ENCODE data around the gene SH3D19.

Gene SH3D19

GRCh38 chr4:151325111-151325948 lies at the start of gene SH3D19:
Gene SH3D19 (minus strand): TSS chr4:151325605. CDS start chr4:151325352, 253 bp downstream.
- H3K9ac ChIP-seq (ENCODE audit: low read length in 5 of 5) = peak within 1 kb of the TSS; percentile 29 to 75 (median 71)
- peaks cover 3 to 29% (median 24%) of the 10 kb centered on the region in 5 donors for H3K4me1 ChIP-seq (ENCODE audit: control insufficient read depth in 5 of 5, insufficient read depth in 5 of 5, low read length in 5 of 5)

GRCh38 chr4:151362404-151363164 lies 37.2 kb upstream of the SH3D19 start:
- no peaks in the 10 kb centered on the region for H3K36me3 ChIP-seq (ENCODE audit: control insufficient read depth in 5 of 5, insufficient read depth in 5 of 5, low read length in 5 of 5)
- no peaks in the 10 kb centered on the region for H3K27me3 ChIP-seq (ENCODE audit: control insufficient read depth in 5 of 5, insufficient read depth in 4 of 5, low read length in 5 of 5)
- peaks cover 0 to 3% (median 0%) of the 10 kb centered on the region in 5 donors for H3K4me1 ChIP-seq (ENCODE audit: control insufficient read depth in 5 of 5, insufficient read depth in 5 of 5, low read length in 5 of 5)
- no peaks in the 10 kb centered on the region for H3K9me3 ChIP-seq (ENCODE audit: control insufficient read depth in 5 of 5, low read length in 5 of 5)
- H3K4me3 ChIP-seq (ENCODE audit: low read depth in 1 of 5, low read length in 5 of 5) = no peak overlapping the region
- no peak overlapping the region for H3K9ac ChIP-seq (ENCODE audit: low read length in 5 of 5)
- no peak overlapping the region for H3K27ac ChIP-seq (ENCODE audit: low read depth, low read length)

More at GRCh38 chr4:151325111-151325948, at the start of gene SH3D19:
- no peaks in the 10 kb centered on the region for H3K9me3 ChIP-seq (ENCODE audit: control insufficient read depth in 5 of 5, low read length in 5 of 5)
- peak within 1 kb of the TSS; percentile 84 for H3K27ac ChIP-seq (ENCODE audit: low read depth, low read length)
- H3K4me3 ChIP-seq (ENCODE audit: low read depth in 1 of 5, low read length in 5 of 5) = peak within 1 kb of the TSS; percentile 63 to 88 (median 75)
- H3K27me3 ChIP-seq (ENCODE audit: control insufficient read depth in 5 of 5, insufficient read depth in 4 of 5, low read length in 5 of 5) = no peaks in the 10 kb centered on the region
- H3K36me3 ChIP-seq (ENCODE audit: control insufficient read depth in 5 of 5, insufficient read depth in 5 of 5, low read length in 5 of 5) = no peaks in the 10 kb centered on the region

GRCh38 chr4:151361966-151362365 lies 36.6 kb upstream of the SH3D19 start:
- Histone ChIP-seq H3K4me1 (ENCODE audit: control insufficient read depth in 5 of 5, insufficient read depth in 5 of 5, low read length in 5 of 5) (peaks cover 0 to 3% (median 0%) of the 10 kb centered on the region in 5 donors), H3K27ac (ENCODE audit: low read depth, low read length) (no peak overlapping the region), H3K27me3 (ENCODE audit: control insufficient read depth in 5 of 5, insufficient read depth in 4 of 5, low read length in 5 of 5) (no peaks in the 10 kb centered on the region), H3K4me3 (ENCODE audit: low read depth in 1 of 5, low read length in 5 of 5) (no peak overlapping the region), H3K9ac (ENCODE audit: low read length in 5 of 5) (no peak overlapping the region), H3K9me3 (ENCODE audit: control insufficient read depth in 5 of 5, low read length in 5 of 5) (no peaks in the 10 kb centered on the region), H3K36me3 (ENCODE audit: control insufficient read depth in 5 of 5, insufficient read depth in 5 of 5, low read length in 5 of 5) (no peaks in the 10 kb centered on the region)

GRCh38 chr4:151361126-151361525 lies 35.7 kb upstream of the SH3D19 start:
- H3K9me3 ChIP-seq (ENCODE audit: control insufficient read depth in 5 of 5, low read length in 5 of 5) = no peaks in the 10 kb centered on the region
- H3K9ac ChIP-seq (ENCODE audit: low read length in 5 of 5) = no peak overlapping the region
- no peaks in the 10 kb centered on the region for H3K27me3 ChIP-seq (ENCODE audit: control insufficient read depth in 5 of 5, insufficient read depth in 4 of 5, low read length in 5 of 5)
- H3K27ac ChIP-seq (ENCODE audit: low read depth, low read length) = no peak overlapping the region
- H3K36me3 ChIP-seq (ENCODE audit: control insufficient read depth in 5 of 5, insufficient read depth in 5 of 5, low read length in 5 of 5) = no peaks in the 10 kb centered on the region
- H3K4me1 ChIP-seq (ENCODE audit: control insufficient read depth in 5 of 5, insufficient read depth in 5 of 5, low read length in 5 of 5) = peaks cover 0 to 3% (median 0%) of the 10 kb centered on the region in 5 donors
- no peak overlapping the region for H3K4me3 ChIP-seq (ENCODE audit: low read depth in 1 of 5, low read length in 5 of 5)

- H3K36me3 ChIP-seq (ENCODE audit: control insufficient read depth in 5 of 5, insufficient read depth in 5 of 5, low read length in 5 of 5) = no peaks in the 10 kb centered on the region
- no peak overlapping the region for H3K9ac ChIP-seq (ENCODE audit: low read length in 5 of 5)
- H3K27me3 ChIP-seq (ENCODE audit: control insufficient read depth in 5 of 5, insufficient read depth in 4 of 5, low read length in 5 of 5) = no peaks in the 10 kb centered on the region
- no peaks in the 10 kb centered on the region for H3K9me3 ChIP-seq (ENCODE audit: control insufficient read depth in 5 of 5, low read length in 5 of 5)
- H3K27ac ChIP-seq (ENCODE audit: low read depth, low read length) = no peak overlapping the region
- H3K4me3 ChIP-seq (ENCODE audit: low read depth in 1 of 5, low read length in 5 of 5) = no peak overlapping the region
- H3K4me1 ChIP-seq (ENCODE audit: control insufficient read depth in 5 of 5, insufficient read depth in 5 of 5, low read length in 5 of 5) = peaks cover 0 to 3% (median 0%) of the 10 kb centered on the region in 5 donors
Measured at GRCh38 chr4:151359576-151359975, 34.2 kb upstream of the SH3D19 start.

- H3K27me3 ChIP-seq (ENCODE audit: control insufficient read depth in 5 of 5, insufficient read depth in 4 of 5, low read length in 5 of 5) = no peaks in the 10 kb centered on the region
- no peak overlapping the region for H3K4me3 ChIP-seq (ENCODE audit: low read depth in 1 of 5, low read length in 5 of 5)
- no peaks in the 10 kb centered on the region for H3K36me3 ChIP-seq (ENCODE audit: control insufficient read depth in 5 of 5, insufficient read depth in 5 of 5, low read length in 5 of 5)
- H3K27ac ChIP-seq (ENCODE audit: low read depth, low read length) = no peak overlapping the region
- H3K9ac ChIP-seq (ENCODE audit: low read length in 5 of 5) = peak overlapping the region in 1 of 5 donors; percentile 15
- H3K9me3 ChIP-seq (ENCODE audit: control insufficient read depth in 5 of 5, low read length in 5 of 5) = no peaks in the 10 kb centered on the region
- peaks cover 0 to 3% (median 0%) of the 10 kb centered on the region in 5 donors for H3K4me1 ChIP-seq (ENCODE audit: control insufficient read depth in 5 of 5, insufficient read depth in 5 of 5, low read length in 5 of 5)
Measured at GRCh38 chr4:151358266-151358665, 32.9 kb upstream of the SH3D19 start.

GRCh38 chr4:151356510-151356909 lies 31.1 kb upstream of the SH3D19 start:
- no peak overlapping the region for H3K27ac ChIP-seq (ENCODE audit: low read depth, low read length)
- H3K9me3 ChIP-seq (ENCODE audit: control insufficient read depth in 5 of 5, low read length in 5 of 5) = no peaks in the 10 kb centered on the region
- H3K4me3 ChIP-seq (ENCODE audit: low read depth in 1 of 5, low read length in 5 of 5) = no peak overlapping the region
- H3K27me3 ChIP-seq (ENCODE audit: control insufficient read depth in 5 of 5, insufficient read depth in 4 of 5, low read length in 5 of 5) = no peaks in the 10 kb centered on the region
- H3K9ac ChIP-seq (ENCODE audit: low read length in 5 of 5) = no peak overlapping the region
- H3K36me3 ChIP-seq (ENCODE audit: control insufficient read depth in 5 of 5, insufficient read depth in 5 of 5, low read length in 5 of 5) = no peaks in the 10 kb centered on the region
- H3K4me1 ChIP-seq (ENCODE audit: control insufficient read depth in 5 of 5, insufficient read depth in 5 of 5, low read length in 5 of 5) = no peaks in the 10 kb centered on the region

- Histone ChIP-seq H3K27me3 (ENCODE audit: control insufficient read depth in 5 of 5, insufficient read depth in 4 of 5, low read length in 5 of 5) (no peaks in the 10 kb centered on the region), H3K27ac (ENCODE audit: low read depth, low read length) (no peak overlapping the region), H3K9me3 (ENCODE audit: control insufficient read depth in 5 of 5, low read length in 5 of 5) (no peaks in the 10 kb centered on the region), H3K9ac (ENCODE audit: low read length in 5 of 5) (no peak overlapping the region), H3K36me3 (ENCODE audit: control insufficient read depth in 5 of 5, insufficient read depth in 5 of 5, low read length in 5 of 5) (no peaks in the 10 kb centered on the region), H3K4me1 (ENCODE audit: control insufficient read depth in 5 of 5, insufficient read depth in 5 of 5, low read length in 5 of 5) (no peaks in the 10 kb centered on the region), H3K4me3 (ENCODE audit: low read depth in 1 of 5, low read length in 5 of 5) (no peak overlapping the region)
Measured at GRCh38 chr4:151355155-151355554, 29.8 kb upstream of the SH3D19 start.

GRCh38 chr4:151347490-151348235 lies 22.3 kb upstream of the SH3D19 start:
- H3K4me1 ChIP-seq (ENCODE audit: control insufficient read depth in 5 of 5, insufficient read depth in 5 of 5, low read length in 5 of 5) = no peaks in the 10 kb centered on the region
- H3K9ac ChIP-seq (ENCODE audit: low read length in 5 of 5) = no peak overlapping the region
- no peaks in the 10 kb centered on the region for H3K9me3 ChIP-seq (ENCODE audit: control insufficient read depth in 5 of 5, low read length in 5 of 5)
- H3K27ac ChIP-seq (ENCODE audit: low read depth, low read length) = no peak overlapping the region
- no peaks in the 10 kb centered on the region for H3K36me3 ChIP-seq (ENCODE audit: control insufficient read depth in 5 of 5, insufficient read depth in 5 of 5, low read length in 5 of 5)
- H3K4me3 ChIP-seq (ENCODE audit: low read depth in 1 of 5, low read length in 5 of 5) = no peak overlapping the region
- H3K27me3 ChIP-seq (ENCODE audit: control insufficient read depth in 5 of 5, insufficient read depth in 4 of 5, low read length in 5 of 5) = no peaks in the 10 kb centered on the region

All from subcutaneous abdominal adipose tissue (tissue), 5 donors.